KG1 (cell line): ENCODE data around the gene P2RX4.
"Not testable (repeated sequence)": the region's sequence is repeated elsewhere in the genome, so short reads cannot be mapped to it uniquely, and the experiment has no call there.

Experiments
- DNase-seq: peaks from one replicate; lab custom pipeline; 2025; lab: John Stamatoyannopoulos, UW

The P2RX4 gene

DNA sequence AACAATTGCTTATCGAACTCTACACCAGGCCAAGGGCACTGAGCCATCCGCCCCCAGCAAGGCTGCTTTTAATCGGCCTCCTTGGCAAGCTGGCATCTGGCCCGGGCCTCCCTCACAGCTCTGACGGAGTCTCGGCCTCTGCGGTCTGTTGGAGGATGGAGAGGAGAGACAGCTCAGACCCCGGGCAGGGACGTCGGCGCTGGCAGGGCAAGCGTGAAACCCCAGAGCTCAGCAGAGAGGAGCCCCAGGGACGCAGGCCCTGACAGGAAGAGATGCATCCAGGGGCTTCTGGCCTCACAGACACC is 69.1 kb downstream of the P2RX4 start:
- no peak for DNase-seq

GRCh38 chr12:121279507-121279915 is 69.6 kb downstream of the P2RX4 start:
- DNase-seq, result no peak

DNA sequence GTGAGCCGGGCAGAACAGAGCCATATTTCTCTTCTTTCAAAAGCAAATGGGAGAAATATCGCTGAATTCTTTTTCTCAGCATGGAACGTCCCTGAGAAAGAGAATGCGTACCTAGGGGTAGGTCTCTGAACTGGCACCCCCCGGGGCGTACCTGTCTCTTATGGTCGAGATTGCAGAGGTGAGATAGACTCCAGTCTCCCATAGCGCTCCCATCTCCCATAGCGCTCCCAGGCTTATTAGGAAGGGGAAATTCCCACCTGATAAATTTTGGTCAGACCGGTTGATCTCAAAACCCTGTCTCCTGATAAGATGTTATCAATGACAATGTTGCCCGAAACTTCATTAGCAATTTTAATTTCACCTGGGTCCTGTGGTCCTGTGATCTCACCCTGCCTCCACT is 70.6 kb downstream of the P2RX4 start:
- DNase-seq, result not testable (repeated sequence)

- DNase-seq, result not testable (repeated sequence)
Measured at GRCh38 chr12:121281116-121281515, 71.2 kb downstream of the P2RX4 start.

DNA sequence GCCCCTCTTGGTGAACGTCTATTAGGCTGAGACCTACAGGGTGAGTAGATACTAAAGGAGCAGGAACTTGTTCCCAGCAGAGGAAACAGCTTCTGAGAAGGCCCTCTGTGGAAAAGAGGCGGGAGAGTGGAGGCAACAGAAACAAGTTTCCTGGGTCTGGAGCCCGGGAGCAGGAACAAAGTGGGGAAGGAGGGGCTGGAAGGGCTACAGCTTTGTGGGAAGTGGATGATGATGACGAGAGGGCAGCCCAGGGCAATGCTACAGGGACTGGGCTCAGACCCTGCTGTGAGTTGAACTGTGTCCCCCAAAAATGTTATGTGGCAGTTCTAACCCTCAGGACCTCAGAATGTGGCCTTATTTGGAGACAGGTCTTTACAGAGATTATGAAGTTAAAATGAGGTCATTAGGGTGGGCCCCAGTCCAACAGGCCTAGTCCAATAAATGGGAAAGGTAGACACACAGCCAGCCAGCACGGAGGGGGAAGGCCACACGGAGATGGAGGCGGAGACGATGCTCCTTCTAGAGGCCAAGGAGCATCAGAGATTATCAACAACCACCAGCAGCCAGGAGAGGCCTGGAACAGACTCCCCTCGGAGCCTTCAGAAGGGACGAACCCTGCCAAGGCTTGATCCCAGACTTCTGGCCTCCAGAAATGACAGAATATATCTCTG is 72.3 kb downstream of the P2RX4 start:
- DNase-seq, result no peak

GRCh38 chr12:121282910-121283309 is 73.0 kb downstream of the P2RX4 start:
- not testable (repeated sequence) for DNase-seq

- DNase-seq, result no peak
Measured at GRCh38 chr12:121283388-121283787, 73.5 kb downstream of the P2RX4 start.
